ENCODE measurements around the gene PCK2. TPM values are rescaled to one million over a fixed set of nuclear protein-coding genes. Genes with fewer than 3 reads are reported as not detected.

The PCK2 gene
- total RNA-seq, 4 donors from 2014 or later: 9.1 to 20.7 (median 12.5) TPM

DNA sequence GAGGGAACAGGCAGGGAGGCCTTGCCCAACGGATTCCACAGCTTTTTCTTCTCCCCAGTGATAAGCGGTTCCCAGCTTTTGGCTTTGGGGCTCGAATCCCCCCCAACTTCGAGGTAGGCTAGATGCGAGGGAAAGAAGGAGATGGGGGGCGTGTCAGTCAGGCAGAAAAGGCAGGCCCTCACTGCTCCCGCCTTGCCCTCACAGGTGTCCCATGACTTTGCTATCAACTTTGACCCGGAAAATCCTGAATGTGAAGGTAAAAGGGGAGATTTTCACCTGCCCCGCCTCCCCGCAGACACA lies 17.9 kb upstream of the PCK2 start:
- DNase-seq (ENCODE audit: extremely low spot score): no peak
- Histone ChIP-seq H3K9me3 (no peaks in the 10 kb centered on the region), H3K4me3 (no peak overlapping the region), H3K4me1 (peaks cover 3 to 24% (median 23%) of the 10 kb centered on the region in 4 donors), H3K27me3 (peaks cover 0 to 26% (median 2%) of the 10 kb centered on the region in 4 donors), H3K36me3 (no peaks in the 10 kb centered on the region), H3K27ac (replicated peaks in 1 of 4) (no peak overlapping the region)
- WGBS: 88% methylated on average over 10 of the region's 10 CpGs
- TF ChIP-seq POLR2A (IDR thresholded peaks at IDR 0.05; ENCODE audit: low read depth) (no peak), EP300 (IDR thresholded peaks at IDR 0.05) (no peak), POLR2AphosphoS5 (IDR thresholded peaks at IDR 0.05) (no peak)
- TF ChIP-seq, protein P1, sequence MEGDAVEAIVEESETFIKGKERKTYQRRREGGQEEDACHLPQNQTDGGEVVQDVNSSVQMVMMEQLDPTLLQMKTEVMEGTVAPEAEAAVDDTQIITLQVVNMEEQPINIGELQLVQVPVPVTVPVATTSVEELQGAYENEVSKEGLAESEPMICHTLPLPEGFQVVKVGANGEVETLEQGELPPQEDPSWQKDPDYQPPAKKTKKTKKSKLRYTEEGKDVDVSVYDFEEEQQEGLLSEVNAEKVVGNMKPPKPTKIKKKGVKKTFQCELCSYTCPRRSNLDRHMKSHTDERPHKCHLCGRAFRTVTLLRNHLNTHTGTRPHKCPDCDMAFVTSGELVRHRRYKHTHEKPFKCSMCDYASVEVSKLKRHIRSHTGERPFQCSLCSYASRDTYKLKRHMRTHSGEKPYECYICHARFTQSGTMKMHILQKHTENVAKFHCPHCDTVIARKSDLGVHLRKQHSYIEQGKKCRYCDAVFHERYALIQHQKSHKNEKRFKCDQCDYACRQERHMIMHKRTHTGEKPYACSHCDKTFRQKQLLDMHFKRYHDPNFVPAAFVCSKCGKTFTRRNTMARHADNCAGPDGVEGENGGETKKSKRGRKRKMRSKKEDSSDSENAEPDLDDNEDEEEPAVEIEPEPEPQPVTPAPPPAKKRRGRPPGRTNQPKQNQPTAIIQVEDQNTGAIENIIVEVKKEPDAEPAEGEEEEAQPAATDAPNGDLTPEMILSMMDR (IDR thresholded peaks at IDR 0.05): no peak
- intact Hi-C loops (cut with DNase I): no loop called here

DNA sequence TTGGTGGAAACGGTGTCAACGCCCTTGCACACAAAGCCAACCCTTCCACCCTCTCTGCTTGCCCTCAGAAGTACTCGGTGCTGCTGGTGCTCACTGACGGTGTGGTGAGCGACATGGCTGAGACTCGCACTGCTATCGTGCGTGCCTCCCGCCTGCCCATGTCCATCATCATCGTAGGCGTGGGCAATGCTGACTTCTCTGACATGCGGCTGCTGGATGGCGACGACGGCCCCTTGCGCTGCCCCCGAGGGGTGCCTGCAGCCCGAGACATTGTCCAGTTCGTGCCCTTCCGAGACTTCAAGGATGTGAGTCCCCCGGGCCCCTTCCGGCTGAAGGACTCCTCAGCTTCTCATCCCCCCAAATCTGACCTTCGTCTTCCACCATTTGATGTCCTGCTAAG lies 17.0 kb upstream of the PCK2 start:
- intact Hi-C loops (cut with DNase I): no loop called here
- H3K36me3 ChIP-seq: no peaks in the 10 kb centered on the region
- no peak overlapping the region for H3K4me3 ChIP-seq
- DNase-seq (ENCODE audit: extremely low spot score): no peak
- 93% methylated on average over 18 of the region's 23 CpGs for WGBS
- no peak overlapping the region for H3K27ac ChIP-seq (replicated peaks in 1 of 4)
- peaks cover 9 to 23% (median 21%) of the 10 kb centered on the region in 4 donors for H3K4me1 ChIP-seq
- TF ChIP-seq POLR2A (IDR thresholded peaks at IDR 0.05; ENCODE audit: low read depth) (no peak), POLR2AphosphoS5 (IDR thresholded peaks at IDR 0.05) (no peak), EP300 (IDR thresholded peaks at IDR 0.05) (no peak)
- TF ChIP-seq, protein P1 (IDR thresholded peaks at IDR 0.05): no peak
- no peaks in the 10 kb centered on the region for H3K9me3 ChIP-seq
- peaks cover 0 to 17% (median 2%) of the 10 kb centered on the region in 4 donors for H3K27me3 ChIP-seq

- no peak for TF ChIP-seq POLR2A (IDR thresholded peaks at IDR 0.05; ENCODE audit: low read depth)
- no peak for TF ChIP-seq POLR2AphosphoS5 (IDR thresholded peaks at IDR 0.05)
- TF ChIP-seq, protein P1 (IDR thresholded peaks at IDR 0.05): no peak
- TF ChIP-seq EP300 (IDR thresholded peaks at IDR 0.05): no peak
- Histone ChIP-seq H3K9me3 (no peaks in the 10 kb centered on the region), H3K27ac (replicated peaks in 1 of 4) (no peak overlapping the region), H3K36me3 (no peaks in the 10 kb centered on the region), H3K4me1 (peaks cover 9 to 15% (median 14%) of the 10 kb centered on the region in 4 donors), H3K4me3 (no peak overlapping the region), H3K27me3 (peaks cover 0 to 7% (median 0%) of the 10 kb centered on the region in 4 donors)
- 63% methylated on average over 2 of the region's 3 CpGs for WGBS
- DNase-seq (ENCODE audit: extremely low spot score): no peak
- intact Hi-C loops (cut with DNase I): no loop called here
Observed at GRCh38 chr14:24078146-24078545, 16.0 kb upstream of the PCK2 start.

- H3K27me3 ChIP-seq: no peaks in the 10 kb centered on the region
- intact Hi-C loops (cut with DNase I): no loop called here
- WGBS: 88% methylated on average over 9 of the region's 9 CpGs
- H3K4me1 ChIP-seq: peaks cover 9 to 15% (median 14%) of the 10 kb centered on the region in 4 donors
- no peaks in the 10 kb centered on the region for H3K9me3 ChIP-seq
- H3K36me3 ChIP-seq: no peaks in the 10 kb centered on the region
- no peak overlapping the region for H3K4me3 ChIP-seq
- DNase-seq (ENCODE audit: extremely low spot score): no peak
- no peak overlapping the region for H3K27ac ChIP-seq (replicated peaks in 1 of 4)
- no peak for TF ChIP-seq POLR2A (IDR thresholded peaks at IDR 0.05; ENCODE audit: low read depth)
- TF ChIP-seq, protein P1 (IDR thresholded peaks at IDR 0.05): no peak
- TF ChIP-seq POLR2AphosphoS5 (IDR thresholded peaks at IDR 0.05): no peak
- no peak for TF ChIP-seq EP300 (IDR thresholded peaks at IDR 0.05)
Observed at GRCh38 chr14:24079491-24080141, 14.5 kb upstream of the PCK2 start.

DNA sequence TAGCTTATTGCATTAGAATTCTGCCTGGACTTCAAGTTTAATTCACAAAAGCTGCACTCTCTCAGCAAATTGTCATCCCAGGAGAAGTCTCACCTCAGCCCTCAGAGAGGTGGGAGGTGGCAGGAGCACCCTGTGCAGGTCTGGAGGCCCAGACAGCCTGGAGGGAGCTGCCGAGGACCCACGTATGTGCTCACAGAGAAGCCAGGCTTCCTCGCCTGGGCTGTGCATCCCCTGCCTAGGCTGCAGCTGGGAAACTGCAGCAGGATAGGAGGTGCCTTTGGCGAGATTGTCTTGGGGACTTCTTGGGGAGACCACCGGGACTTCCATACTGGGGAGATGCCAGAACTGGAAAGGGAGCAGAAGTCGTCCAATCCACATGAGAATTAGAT lies 14.0 kb upstream of the PCK2 start:
- peaks cover 9 to 15% (median 14%) of the 10 kb centered on the region in 4 donors for H3K4me1 ChIP-seq

More for the DNA sequence above, 14.0 kb upstream of the PCK2 start:
- Histone ChIP-seq H3K9me3 (no peaks in the 10 kb centered on the region), H3K36me3 (no peaks in the 10 kb centered on the region), H3K27ac (replicated peaks in 1 of 4) (no peak overlapping the region), H3K27me3 (no peaks in the 10 kb centered on the region), H3K4me3 (no peak overlapping the region)
- intact Hi-C loops (cut with DNase I): no loop called here
- no peak for DNase-seq (ENCODE audit: extremely low spot score)
- no peak for TF ChIP-seq EP300 (IDR thresholded peaks at IDR 0.05)
- no peak for TF ChIP-seq POLR2A (IDR thresholded peaks at IDR 0.05; ENCODE audit: low read depth)
- TF ChIP-seq, protein P1 (IDR thresholded peaks at IDR 0.05): no peak
- no peak for TF ChIP-seq POLR2AphosphoS5 (IDR thresholded peaks at IDR 0.05)
- WGBS: 89% methylated on average over 3 of the region's 6 CpGs
